ENCODE data around the gene EEF1AKMT1.

DNA sequence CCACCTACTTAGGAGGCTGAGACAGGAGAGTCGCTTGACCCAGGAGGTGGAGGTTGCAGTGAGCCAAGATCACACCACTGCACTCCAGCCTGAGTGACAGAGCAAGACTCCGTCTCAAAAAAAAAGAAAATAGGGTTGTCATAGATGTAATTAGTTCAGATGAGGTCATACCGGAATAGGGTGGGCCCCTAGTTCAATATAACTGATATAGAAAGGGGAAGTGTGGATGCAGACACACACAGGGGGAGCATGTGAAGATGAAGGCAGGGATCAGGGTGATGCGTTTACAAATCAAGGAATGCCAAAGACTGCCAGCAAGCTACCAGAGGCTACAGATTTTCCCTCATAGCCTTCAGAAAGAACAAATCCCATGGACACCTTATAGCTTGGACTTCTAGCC, 24.3 kb upstream of the EEF1AKMT1 start:
- TF ChIP-seq, protein P1, sequence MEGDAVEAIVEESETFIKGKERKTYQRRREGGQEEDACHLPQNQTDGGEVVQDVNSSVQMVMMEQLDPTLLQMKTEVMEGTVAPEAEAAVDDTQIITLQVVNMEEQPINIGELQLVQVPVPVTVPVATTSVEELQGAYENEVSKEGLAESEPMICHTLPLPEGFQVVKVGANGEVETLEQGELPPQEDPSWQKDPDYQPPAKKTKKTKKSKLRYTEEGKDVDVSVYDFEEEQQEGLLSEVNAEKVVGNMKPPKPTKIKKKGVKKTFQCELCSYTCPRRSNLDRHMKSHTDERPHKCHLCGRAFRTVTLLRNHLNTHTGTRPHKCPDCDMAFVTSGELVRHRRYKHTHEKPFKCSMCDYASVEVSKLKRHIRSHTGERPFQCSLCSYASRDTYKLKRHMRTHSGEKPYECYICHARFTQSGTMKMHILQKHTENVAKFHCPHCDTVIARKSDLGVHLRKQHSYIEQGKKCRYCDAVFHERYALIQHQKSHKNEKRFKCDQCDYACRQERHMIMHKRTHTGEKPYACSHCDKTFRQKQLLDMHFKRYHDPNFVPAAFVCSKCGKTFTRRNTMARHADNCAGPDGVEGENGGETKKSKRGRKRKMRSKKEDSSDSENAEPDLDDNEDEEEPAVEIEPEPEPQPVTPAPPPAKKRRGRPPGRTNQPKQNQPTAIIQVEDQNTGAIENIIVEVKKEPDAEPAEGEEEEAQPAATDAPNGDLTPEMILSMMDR (conservative IDR thresholded peaks at IDR 0.05) = no peak
- no peak for TF ChIP-seq ZFX (IDR thresholded peaks at IDR 0.05)
